Activated T-helper 1 cell treated with anti-CD3 and anti-CD28 coated beads, Interleukin-12 subunit alpha, Interleukin-12 subunit beta, Interleukin-2, Interleukin-4 antibody, amounts not matched to agents 30 ng/mL and 10 ng/mL and 1 ng/mL, durations not matched to agents 14 hours and 24 hours and 36 hours (primary cell): Measurements from ENCODE around the gene RAP1GAP. TPM values are rescaled to one million over a fixed set of nuclear protein-coding genes. Genes with fewer than 3 reads are reported as not detected.
A peak's percentile ranks its signal among the peaks of the same experiment; 100 is the strongest.
"Not testable (repeated sequence)": the region's sequence is repeated elsewhere in the genome, so short reads cannot be mapped to it uniquely, and the experiment has no call there.

Experiments
- DNase-seq: peaks from one replicate; pipeline ENCODE4 v3.0.0; 2021; ENCODE audit warnings: low spot score
- H3K27ac Mint-ChIP-seq: one replicate; pipeline ENCODE4 v1.8.0; 2021; ENCODE audit warnings: mild to moderate bottlenecking, mixed read lengths
- H3K27me3 Mint-ChIP-seq: one replicate; pipeline ENCODE4 v1.8.0; 2022; ENCODE audit warnings: mild to moderate bottlenecking, moderate library complexity, mixed read lengths; ENCODE audit not compliant: insufficient read depth
- H3K36me3 Mint-ChIP-seq: one replicate; pipeline ENCODE4 v1.8.0; 2021; ENCODE audit warnings: low read depth, mixed read lengths
- H3K4me1 Mint-ChIP-seq: one replicate; pipeline ENCODE4 v1.8.0; 2021; ENCODE audit warnings: low read depth, mixed read lengths
- H3K4me3 Mint-ChIP-seq: one replicate; pipeline ENCODE4 v1.8.0; 2021; ENCODE audit warnings: mild to moderate bottlenecking, moderate library complexity, mixed read lengths
- H3K9me3 Mint-ChIP-seq: one replicate; pipeline ENCODE4 v1.8.0; 2021; ENCODE audit warnings: mixed read lengths
- intact Hi-C: fragments of 100-400 bp; cut with micrococcal nuclease; formaldehyde crosslinking; loops from one replicate; pipeline ENCODE4 v1.15.1; 2024
- total RNA-seq: library from RNA; stranded (reverse); gene quantifications from 2 replicates; pipeline ENCODE4 v1.2.3, GENCODE V29; 2022

Gene RAP1GAP
- total RNA-seq, 1 donor from 2014 or later, result 0.23 TPM

DNA sequence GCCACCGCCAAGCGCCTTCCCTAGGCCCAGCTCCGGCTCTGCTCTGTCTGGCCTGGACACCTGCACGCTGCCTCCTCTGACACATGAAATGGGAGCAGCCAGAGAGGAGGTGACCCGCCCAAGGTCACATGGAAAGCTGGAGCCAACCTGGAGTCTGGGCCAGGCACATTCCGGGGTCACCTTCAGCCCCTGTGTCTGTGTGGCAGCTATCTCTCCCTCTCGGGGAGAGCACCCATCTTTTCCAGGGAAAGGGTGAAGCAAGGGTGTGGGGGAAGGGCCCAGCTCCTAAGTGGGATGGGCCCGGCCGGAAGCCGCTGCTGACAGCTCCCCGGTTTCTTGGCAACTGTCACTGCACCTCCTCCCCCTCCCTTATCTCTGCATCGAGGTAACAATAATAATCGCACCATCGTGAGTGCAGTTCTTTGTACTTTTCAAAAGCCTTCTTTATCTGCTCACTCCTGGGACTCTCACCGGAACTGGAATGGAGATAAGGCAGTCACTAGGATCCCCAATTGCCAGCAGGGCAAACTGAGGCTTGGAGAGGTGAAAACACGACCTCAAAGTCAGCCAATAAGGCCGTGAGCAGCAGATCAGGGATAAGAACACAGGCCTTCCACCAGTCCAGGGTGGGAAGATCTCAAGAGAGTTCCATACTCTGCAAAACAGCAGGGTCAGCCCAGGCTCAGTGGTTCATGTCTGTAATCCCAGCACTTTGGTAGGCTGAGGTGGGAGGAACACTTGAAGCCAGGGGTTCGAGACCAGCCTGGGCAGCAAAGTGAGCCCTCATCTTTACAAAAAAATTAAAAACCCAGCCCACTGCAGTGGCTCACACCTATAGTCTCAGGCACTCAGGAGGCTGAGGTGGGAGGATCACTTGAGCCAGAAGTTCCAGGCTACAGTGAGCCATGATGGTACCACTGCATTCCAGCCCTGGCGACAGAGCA, 36.9 kb downstream of the RAP1GAP start:
- Mint-ChIP-seq H3K4me1 (no peaks in the 10 kb centered on the region), H3K27ac (no peak overlapping the region), H3K4me3 (no peak overlapping the region), H3K9me3 (no peaks in the 10 kb centered on the region), H3K36me3 (no peaks in the 10 kb centered on the region), H3K27me3 (peaks cover 10% of the 10 kb centered on the region)
- intact Hi-C loops, result no loop called here
- DNase-seq, result no peak

DNA sequence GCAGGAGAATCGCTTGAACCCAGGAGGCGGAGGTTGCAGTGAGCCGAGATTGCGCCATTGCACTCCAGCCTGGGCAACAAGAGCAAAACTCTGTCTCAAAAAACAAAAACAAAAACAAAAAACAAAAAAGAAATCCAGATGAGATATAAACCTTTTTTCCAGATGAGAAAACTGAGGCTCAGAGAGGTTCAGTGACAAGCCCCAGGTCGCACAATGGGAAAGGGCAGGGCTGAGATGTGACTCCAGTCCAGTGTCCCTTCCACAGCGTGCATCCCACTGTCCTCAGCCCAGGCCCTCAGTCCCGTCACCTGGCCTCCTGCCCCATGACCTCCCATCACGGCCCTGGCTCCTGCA, 37.6 kb downstream of the RAP1GAP start:
- H3K27me3 Mint-ChIP-seq, H3K36me3 Mint-ChIP-seq: not testable (repeated sequence)

GRCh38 chr1:21630571-21631343, 38.4 kb downstream of the RAP1GAP start:
- Mint-ChIP-seq H3K27me3 (peaks cover 10% of the 10 kb centered on the region), H3K9me3 (no peaks in the 10 kb centered on the region), H3K4me3 (no peak overlapping the region), H3K27ac (no peak overlapping the region), H3K4me1 (no peaks in the 10 kb centered on the region), H3K36me3 (no peaks in the 10 kb centered on the region)
- intact Hi-C loops, result no loop called here
- no peak for DNase-seq

More for the DNA sequence above, 37.6 kb downstream of the RAP1GAP start:
- H3K9me3 Mint-ChIP-seq, intact Hi-C loops, H3K4me1 Mint-ChIP-seq, H3K27ac Mint-ChIP-seq, H3K4me3 Mint-ChIP-seq, DNase-seq: not testable (repeated sequence)

- Mint-ChIP-seq H3K36me3 (no peaks in the 10 kb centered on the region), H3K4me1 (no peaks in the 10 kb centered on the region), H3K9me3 (no peaks in the 10 kb centered on the region), H3K27ac (no peak overlapping the region), H3K27me3 (peaks cover 10% of the 10 kb centered on the region), H3K4me3 (no peak overlapping the region)
- intact Hi-C loops, result no loop called here
- no peak for DNase-seq
Observed at GRCh38 chr1:21629971-21630370, 39.2 kb downstream of the RAP1GAP start.

GRCh38 chr1:21628798-21629393, 40.3 kb downstream of the RAP1GAP start:
- intact Hi-C loops, result no loop called here
- no peak for DNase-seq
- H3K27me3 Mint-ChIP-seq, result peaks cover 11% of the 10 kb centered on the region
- no peaks in the 10 kb centered on the region for H3K4me1 Mint-ChIP-seq
- H3K36me3 Mint-ChIP-seq, result no peaks in the 10 kb centered on the region
- H3K4me3 Mint-ChIP-seq, result no peak overlapping the region
- H3K27ac Mint-ChIP-seq, result no peak overlapping the region
- H3K9me3 Mint-ChIP-seq, result no peaks in the 10 kb centered on the region

DNA sequence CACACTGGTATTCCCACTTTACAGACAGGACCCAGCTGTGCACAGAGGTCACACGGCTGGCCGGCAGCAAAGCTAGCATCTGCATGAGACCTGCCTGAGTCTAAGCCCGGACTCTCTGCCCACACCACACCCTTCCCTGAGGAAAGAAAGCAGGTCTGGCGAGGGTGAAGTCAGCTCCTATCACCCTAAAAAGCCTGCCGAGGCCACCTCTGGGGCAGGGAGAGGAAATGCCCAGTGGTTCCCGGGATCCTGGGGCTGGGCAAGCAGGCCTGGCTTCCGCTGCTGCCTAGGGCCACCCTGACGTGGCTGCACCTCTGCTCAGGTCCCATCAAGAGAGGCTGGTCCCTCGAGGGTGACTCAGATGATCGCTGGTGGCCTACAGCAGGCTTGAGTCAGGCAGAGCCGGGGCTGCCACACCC, 42.2 kb downstream of the RAP1GAP start:
- peaks cover 16% of the 10 kb centered on the region for H3K27me3 Mint-ChIP-seq
- H3K4me1 Mint-ChIP-seq, result no peaks in the 10 kb centered on the region
- no peak overlapping the region for H3K27ac Mint-ChIP-seq
- no peaks in the 10 kb centered on the region for H3K9me3 Mint-ChIP-seq
- DNase-seq, result no peak
- no peak overlapping the region for H3K4me3 Mint-ChIP-seq
- intact Hi-C loops, result no loop called here
- no peaks in the 10 kb centered on the region for H3K36me3 Mint-ChIP-seq

- no peaks in the 10 kb centered on the region for H3K36me3 Mint-ChIP-seq
- H3K4me1 Mint-ChIP-seq, result no peaks in the 10 kb centered on the region
- DNase-seq, result no peak
- intact Hi-C loops, result no loop called here
- no peaks in the 10 kb centered on the region for H3K9me3 Mint-ChIP-seq
- no peak overlapping the region for H3K4me3 Mint-ChIP-seq
- peaks cover 22% of the 10 kb centered on the region for H3K27me3 Mint-ChIP-seq
- no peak overlapping the region for H3K27ac Mint-ChIP-seq
Observed at GRCh38 chr1:21625390-21626190, 43.6 kb downstream of the RAP1GAP start.

DNA sequence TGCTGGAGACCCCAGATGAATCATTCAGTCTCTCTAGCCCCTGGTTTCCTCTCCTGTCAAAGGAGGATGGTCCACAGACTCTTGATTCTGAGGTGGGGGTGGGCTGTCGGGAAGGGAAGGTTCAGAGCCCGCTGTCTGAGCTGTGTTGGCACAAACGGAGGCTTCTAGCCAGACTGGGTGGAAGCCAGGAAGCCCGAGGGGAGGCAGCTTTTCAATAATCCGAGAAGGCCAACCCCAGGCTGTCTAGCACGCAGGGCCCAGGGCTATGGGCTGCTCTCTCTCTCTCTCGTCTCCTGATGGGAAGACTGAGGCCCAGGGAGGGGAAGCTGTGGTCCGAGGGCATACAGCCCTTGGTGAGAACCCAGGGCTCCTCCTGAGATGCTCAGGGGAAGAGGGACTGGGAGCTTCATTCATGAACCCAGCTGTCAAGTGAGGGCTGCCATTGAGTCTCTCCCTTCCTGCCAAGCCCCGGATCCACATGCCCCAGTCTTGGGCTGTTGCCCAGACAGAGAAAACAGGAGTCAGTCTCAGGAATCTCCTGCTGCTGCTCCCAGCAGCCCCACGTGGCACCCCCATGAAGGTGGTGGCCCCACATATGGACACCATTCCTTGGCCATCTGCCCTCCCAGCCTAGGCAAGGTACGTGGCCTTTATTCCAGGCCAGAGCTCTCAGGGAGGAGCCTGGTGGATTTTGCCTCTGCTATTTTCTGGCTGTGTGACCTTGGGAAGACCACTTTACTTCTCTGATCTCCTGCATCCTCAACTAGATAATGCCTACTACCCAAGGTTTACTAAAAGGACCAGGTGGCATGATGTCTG, 44.4 kb downstream of the RAP1GAP start:
- no peaks in the 10 kb centered on the region for H3K36me3 Mint-ChIP-seq
- H3K9me3 Mint-ChIP-seq, result no peaks in the 10 kb centered on the region
- DNase-seq, result no peak
- H3K4me1 Mint-ChIP-seq, result no peaks in the 10 kb centered on the region
- intact Hi-C loops, result no loop called here
- no peak overlapping the region for H3K4me3 Mint-ChIP-seq
- peaks cover 24% of the 10 kb centered on the region for H3K27me3 Mint-ChIP-seq
- H3K27ac Mint-ChIP-seq, result no peak overlapping the region

GRCh38 chr1:21623410-21623961, 45.7 kb downstream of the RAP1GAP start:
- Mint-ChIP-seq H3K27me3 (peaks cover 20% of the 10 kb centered on the region), H3K36me3 (no peaks in the 10 kb centered on the region), H3K9me3 (no peaks in the 10 kb centered on the region), H3K4me1 (no peaks in the 10 kb centered on the region), H3K27ac (no peak overlapping the region), H3K4me3 (no peak overlapping the region)
- intact Hi-C loops, result no loop called here
- DNase-seq, result no peak

GRCh38 chr1:21622466-21623315, 46.5 kb downstream of the RAP1GAP start:
- Mint-ChIP-seq H3K4me3 (peak overlapping the region; percentile 42), H3K27ac (no peak overlapping the region), H3K27me3 (peaks cover 20% of the 10 kb centered on the region), H3K9me3 (no peaks in the 10 kb centered on the region), H3K4me1 (no peaks in the 10 kb centered on the region), H3K36me3 (no peaks in the 10 kb centered on the region)
- intact Hi-C loops, result loop anchor here (1.0 kb wide), 1 partner anchor 15 kb away; no protein-coding TSS in a partner anchor
- DNase-seq, result peak; percentile 38
